ENCODE results near the gene OSTN.

The OSTN gene

GRCh38 chr3:191197761-191198306 is 1.2 kb upstream of the OSTN start:
- Mint-ChIP-seq H3K27me3 (ENCODE audit: low read depth) (peaks cover 2% of the 10 kb centered on the region), H3K4me1 (ENCODE audit: low read depth) (no peaks in the 10 kb centered on the region), H3K4me3 (no peak overlapping the region), H3K9me3 (no peaks in the 10 kb centered on the region), H3K36me3 (ENCODE audit: low read depth) (no peaks in the 10 kb centered on the region), H3K27ac (no peak overlapping the region)
- DNase-seq (ENCODE audit: low spot score) = no peak

- H3K9me3 Mint-ChIP-seq = no peaks in the 10 kb centered on the region
- H3K27ac Mint-ChIP-seq = no peak overlapping the region
- H3K36me3 Mint-ChIP-seq (ENCODE audit: low read depth) = no peaks in the 10 kb centered on the region
- H3K4me3 Mint-ChIP-seq = no peak overlapping the region
- H3K27me3 Mint-ChIP-seq (ENCODE audit: low read depth) = peaks cover 2% of the 10 kb centered on the region
- DNase-seq (ENCODE audit: low spot score) = no peak
- no peaks in the 10 kb centered on the region for H3K4me1 Mint-ChIP-seq (ENCODE audit: low read depth)
Observed at GRCh38 chr3:191198480-191198879, 561 bp upstream of the OSTN start.

GRCh38 chr3:191210032-191210431 is 11.0 kb downstream of the OSTN start:
- Mint-ChIP-seq H3K27ac (no peak overlapping the region), H3K4me1 (ENCODE audit: low read depth) (no peaks in the 10 kb centered on the region), H3K36me3 (ENCODE audit: low read depth) (no peaks in the 10 kb centered on the region), H3K9me3 (no peaks in the 10 kb centered on the region), H3K27me3 (ENCODE audit: low read depth) (no peaks in the 10 kb centered on the region), H3K4me3 (no peak overlapping the region)
- no peak for DNase-seq (ENCODE audit: low spot score)

GRCh38 chr3:191216510-191216909 is 17.5 kb downstream of the OSTN start:
- Mint-ChIP-seq H3K4me3 (no peak overlapping the region), H3K9me3 (no peaks in the 10 kb centered on the region), H3K27me3 (ENCODE audit: low read depth) (no peaks in the 10 kb centered on the region), H3K4me1 (ENCODE audit: low read depth) (no peaks in the 10 kb centered on the region), H3K27ac (no peak overlapping the region), H3K36me3 (ENCODE audit: low read depth) (no peaks in the 10 kb centered on the region)
- no peak for DNase-seq (ENCODE audit: low spot score)

DNA sequence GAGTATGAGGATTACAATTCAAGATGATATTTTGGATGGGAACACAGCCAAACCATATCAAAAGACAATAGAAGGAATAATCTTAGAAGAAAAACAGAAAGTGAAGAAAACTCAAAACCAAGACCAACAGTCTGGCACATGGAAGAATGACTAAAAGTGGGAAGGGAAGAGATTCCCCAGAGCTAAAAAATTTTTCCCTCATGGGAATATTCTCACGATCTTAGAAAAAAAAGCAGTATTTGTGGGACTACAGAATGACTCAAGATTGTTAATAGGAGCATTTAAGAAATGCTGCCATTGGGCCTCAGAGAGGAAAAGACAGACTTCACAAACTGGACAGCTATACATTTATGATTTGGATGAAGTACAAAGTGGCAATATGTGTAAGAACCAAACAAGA is 18.3 kb downstream of the OSTN start:
- H3K4me1 Mint-ChIP-seq (ENCODE audit: low read depth) = no peaks in the 10 kb centered on the region
- DNase-seq (ENCODE audit: low spot score) = no peak
- no peaks in the 10 kb centered on the region for H3K27me3 Mint-ChIP-seq (ENCODE audit: low read depth)
- H3K36me3 Mint-ChIP-seq (ENCODE audit: low read depth) = no peaks in the 10 kb centered on the region
- no peak overlapping the region for H3K4me3 Mint-ChIP-seq
- no peak overlapping the region for H3K27ac Mint-ChIP-seq
- no peaks in the 10 kb centered on the region for H3K9me3 Mint-ChIP-seq

GRCh38 chr3:191220908-191221307 is 21.9 kb downstream of the OSTN start:
- Mint-ChIP-seq H3K4me3 (no peak overlapping the region), H3K27me3 (ENCODE audit: low read depth) (no peaks in the 10 kb centered on the region), H3K27ac (no peak overlapping the region), H3K36me3 (ENCODE audit: low read depth) (no peaks in the 10 kb centered on the region), H3K4me1 (ENCODE audit: low read depth) (no peaks in the 10 kb centered on the region), H3K9me3 (no peaks in the 10 kb centered on the region)
- DNase-seq (ENCODE audit: low spot score) = no peak

GRCh38 chr3:191221638-191222037 is 22.6 kb downstream of the OSTN start:
- no peak for DNase-seq (ENCODE audit: low spot score)
- no peaks in the 10 kb centered on the region for H3K4me1 Mint-ChIP-seq (ENCODE audit: low read depth)
- no peaks in the 10 kb centered on the region for H3K36me3 Mint-ChIP-seq (ENCODE audit: low read depth)
- H3K9me3 Mint-ChIP-seq = no peaks in the 10 kb centered on the region
- H3K27me3 Mint-ChIP-seq (ENCODE audit: low read depth) = no peaks in the 10 kb centered on the region
- no peak overlapping the region for H3K4me3 Mint-ChIP-seq
- H3K27ac Mint-ChIP-seq = no peak overlapping the region

- no peaks in the 10 kb centered on the region for H3K36me3 Mint-ChIP-seq (ENCODE audit: low read depth)
- no peak overlapping the region for H3K4me3 Mint-ChIP-seq
- H3K27ac Mint-ChIP-seq = no peak overlapping the region
- DNase-seq (ENCODE audit: low spot score) = no peak
- no peaks in the 10 kb centered on the region for H3K4me1 Mint-ChIP-seq (ENCODE audit: low read depth)
- H3K27me3 Mint-ChIP-seq (ENCODE audit: low read depth) = no peaks in the 10 kb centered on the region
- H3K9me3 Mint-ChIP-seq = no peaks in the 10 kb centered on the region
Observed at GRCh38 chr3:191227541-191227940, 28.5 kb downstream of the OSTN start.

GRCh38 chr3:191234216-191234615 is 35.2 kb downstream of the OSTN start:
- no peaks in the 10 kb centered on the region for H3K4me1 Mint-ChIP-seq (ENCODE audit: low read depth)
- no peak for DNase-seq (ENCODE audit: low spot score)
- H3K27ac Mint-ChIP-seq = no peak overlapping the region
- H3K4me3 Mint-ChIP-seq = no peak overlapping the region
- H3K9me3 Mint-ChIP-seq = no peaks in the 10 kb centered on the region
- H3K27me3 Mint-ChIP-seq (ENCODE audit: low read depth) = no peaks in the 10 kb centered on the region
- no peaks in the 10 kb centered on the region for H3K36me3 Mint-ChIP-seq (ENCODE audit: low read depth)

- Mint-ChIP-seq H3K4me3 (no peak overlapping the region), H3K36me3 (ENCODE audit: low read depth) (no peaks in the 10 kb centered on the region), H3K27me3 (ENCODE audit: low read depth) (no peaks in the 10 kb centered on the region), H3K9me3 (no peaks in the 10 kb centered on the region), H3K27ac (no peak overlapping the region), H3K4me1 (ENCODE audit: low read depth) (no peaks in the 10 kb centered on the region)
- no peak for DNase-seq (ENCODE audit: low spot score)
Observed at GRCh38 chr3:191235331-191236314, 36.6 kb downstream of the OSTN start.

DNA sequence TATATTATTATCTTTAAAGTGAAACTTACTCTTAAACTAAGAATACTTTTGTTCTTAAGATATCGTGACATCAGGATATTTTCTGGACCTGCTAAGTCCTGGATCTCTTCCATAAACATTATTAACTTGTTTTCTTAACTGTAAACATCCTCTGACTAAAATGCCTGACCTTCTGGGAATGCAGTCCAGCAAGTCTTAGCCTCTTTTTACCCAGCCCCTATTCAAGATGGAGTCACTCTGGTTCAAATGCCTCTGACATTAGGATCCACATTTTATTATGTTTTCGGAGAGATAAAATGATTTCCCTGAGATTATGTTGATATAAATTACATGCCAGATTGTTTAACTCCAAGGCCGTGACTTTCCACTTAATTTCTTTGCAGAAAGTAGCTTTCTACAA is 37.6 kb downstream of the OSTN start:
- H3K4me1 Mint-ChIP-seq (ENCODE audit: low read depth) = no peaks in the 10 kb centered on the region
- no peaks in the 10 kb centered on the region for H3K27me3 Mint-ChIP-seq (ENCODE audit: low read depth)
- DNase-seq (ENCODE audit: low spot score) = no peak
- H3K36me3 Mint-ChIP-seq (ENCODE audit: low read depth) = no peaks in the 10 kb centered on the region
- no peak overlapping the region for H3K4me3 Mint-ChIP-seq
- H3K27ac Mint-ChIP-seq = no peak overlapping the region
- no peaks in the 10 kb centered on the region for H3K9me3 Mint-ChIP-seq

GRCh38 chr3:191237047-191237882 is 38.2 kb downstream of the OSTN start:
- no peaks in the 10 kb centered on the region for H3K4me1 Mint-ChIP-seq (ENCODE audit: low read depth)
- H3K4me3 Mint-ChIP-seq = no peak overlapping the region
- no peaks in the 10 kb centered on the region for H3K9me3 Mint-ChIP-seq

GRCh38 chr3:191238321-191238817 is 39.3 kb downstream of the OSTN start:
- no peaks in the 10 kb centered on the region for H3K9me3 Mint-ChIP-seq
- no peaks in the 10 kb centered on the region for H3K36me3 Mint-ChIP-seq (ENCODE audit: low read depth)
- no peak overlapping the region for H3K4me3 Mint-ChIP-seq
- no peaks in the 10 kb centered on the region for H3K27me3 Mint-ChIP-seq (ENCODE audit: low read depth)
- H3K27ac Mint-ChIP-seq = no peak overlapping the region
- DNase-seq (ENCODE audit: low spot score) = no peak
- no peaks in the 10 kb centered on the region for H3K4me1 Mint-ChIP-seq (ENCODE audit: low read depth)

More at GRCh38 chr3:191237047-191237882, 38.2 kb downstream of the OSTN start:
- Mint-ChIP-seq H3K36me3 (ENCODE audit: low read depth) (no peaks in the 10 kb centered on the region), H3K27ac (no peak overlapping the region), H3K27me3 (ENCODE audit: low read depth) (no peaks in the 10 kb centered on the region)
- DNase-seq (ENCODE audit: low spot score) = no peak

Measured in T-helper 2 cell treated with Interferon-gamma antibody and Interleukin-4, amounts not matched to agents 5 μg/mL and 100 μg/mL, for 36 hours (primary cell).